Activated CD8-positive, alpha-beta memory T cell treated with anti-CD3 and anti-CD28 coated beads for 1 hour (primary cell): ENCODE data around the gene CIITA.
"Not testable (repeated sequence)": the region's sequence is repeated elsewhere in the genome, so short reads cannot be mapped to it uniquely, and the experiment has no call there.

ENCODE experiments used
- DNase-seq, 2 donors: peaks; one replicate each; pipeline ENCODE4 v3.0.0-alpha.2; 2020; ENCODE audit warnings: low read depth in 1 of 2; ENCODE audit errors: extremely low read depth in 1 of 2

CIITA gene

GRCh38 chr16:10916534-10916933, 39.5 kb downstream of the CIITA start:
- DNase-seq = no peak

- DNase-seq = peak; percentile 41 to 59
Observed at GRCh38 chr16:10918294-10919002, 41.4 kb downstream of the CIITA start.

GRCh38 chr16:10919003-10919351, 42.0 kb downstream of the CIITA start:
- DNase-seq = no peak

GRCh38 chr16:10920726-10921427, 43.9 kb downstream of the CIITA start:
- DNase-seq = no peak

GRCh38 chr16:10921536-10922327, 44.7 kb downstream of the CIITA start:
- no peak for DNase-seq

GRCh38 chr16:10922328-10923145, 45.5 kb downstream of the CIITA start:
- no peak for DNase-seq

GRCh38 chr16:10923146-10923649, 46.2 kb downstream of the CIITA start:
- no peak for DNase-seq

- no peak for DNase-seq
Observed at GRCh38 chr16:10923650-10924214, 46.7 kb downstream of the CIITA start.

GRCh38 chr16:10925285-10925684, 48.3 kb downstream of the CIITA start:
- not testable (repeated sequence) for DNase-seq

GRCh38 chr16:10926094-10926493, 49.1 kb downstream of the CIITA start:
- no peak for DNase-seq

GRCh38 chr16:10926867-10927266, 49.9 kb downstream of the CIITA start:
- DNase-seq = no peak

GRCh38 chr16:10927497-10928112, 50.6 kb downstream of the CIITA start:
- no peak for DNase-seq

- not testable (repeated sequence) for DNase-seq
Observed at GRCh38 chr16:10929097-10929496, 52.1 kb downstream of the CIITA start.

GRCh38 chr16:10929853-10930754, 53.1 kb downstream of the CIITA start:
- DNase-seq = no peak

- no peak for DNase-seq
Observed at GRCh38 chr16:10930755-10931093, 53.7 kb downstream of the CIITA start.

GRCh38 chr16:10931134-10931533, 54.1 kb downstream of the CIITA start:
- no peak for DNase-seq

- DNase-seq = no peak
Observed at GRCh38 chr16:10931977-10932632, 55.1 kb downstream of the CIITA start.

GRCh38 chr16:10932959-10933710, 56.1 kb downstream of the CIITA start:
- no peak for DNase-seq
